ENCODE data around the gene ARL15.

The ARL15 gene

DNA sequence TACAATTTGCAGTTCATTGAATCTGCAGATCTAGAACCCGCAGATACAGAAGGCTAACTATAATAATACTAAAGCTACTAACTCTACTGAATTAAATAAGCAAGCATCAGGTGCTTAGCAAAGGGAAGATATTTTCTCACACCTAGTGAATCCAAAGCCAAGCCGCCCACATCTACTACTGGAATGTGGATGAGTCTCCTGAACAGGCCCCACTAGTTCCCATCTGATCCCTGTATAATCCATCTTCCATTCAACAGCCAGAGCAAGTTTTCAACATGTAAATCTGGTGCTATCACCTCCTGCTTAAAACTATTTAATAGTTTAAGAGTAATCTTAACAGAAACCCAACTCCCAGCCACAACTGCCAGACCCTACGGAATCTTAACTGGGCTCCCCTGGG is 18.9 kb downstream of the ARL15 start:
- H2BK5ac ChIP-seq (ENCODE audit: low read depth, low read length, poor library complexity): no peak overlapping the region
- no peaks in the 10 kb centered on the region for H3K79me1 ChIP-seq (ENCODE audit: low read length)
- peaks cover 6 to 7% of the 10 kb centered on the region in 2 experiments for H3K4me1 ChIP-seq (ENCODE audit: control insufficient read depth in 1 of 2, insufficient read depth in 2 of 2, low read length in 2 of 2)
- H3K18ac ChIP-seq (ENCODE audit: low read length): no peak overlapping the region
- no peak overlapping the region for H2AFZ ChIP-seq (ENCODE audit: insufficient read depth, low read length, poor library complexity)
- no peaks in the 10 kb centered on the region for H3K27me3 ChIP-seq (ENCODE audit: insufficient read depth, low read length)
- no peak overlapping the region for H3K9ac ChIP-seq (ENCODE audit: low read length)
- H4K8ac ChIP-seq (ENCODE audit: low read depth, low read length): no peak overlapping the region
- H4K12ac ChIP-seq (ENCODE audit: low read depth, low read length): no peak overlapping the region
- peaks cover 1% of the 10 kb centered on the region for H3K9me3 ChIP-seq (ENCODE audit: insufficient read depth, low read depth, low read length)
- no CpG with 5 or more reads among the region's 3 CpGs for WGBS (ENCODE audit: extremely low coverage, insufficient coverage, insufficient read length)
- H3K4me3 ChIP-seq (ENCODE audit: low read depth, low read length): no peak overlapping the region
- no peaks in the 10 kb centered on the region for H3K36me3 ChIP-seq (ENCODE audit: control insufficient read depth in 1 of 2, insufficient read depth in 2 of 2, low read length in 2 of 2)
- H3K4me2 ChIP-seq (ENCODE audit: low read length): no peak overlapping the region
- H2BK120ac ChIP-seq (ENCODE audit: insufficient read depth, low read length, poor library complexity): no peak overlapping the region
- DNase-seq: peak in 1 of 2 donors; percentile 25
- H2BK12ac ChIP-seq (ENCODE audit: low read length): no peak overlapping the region
- no peak overlapping the region for H4K91ac ChIP-seq (ENCODE audit: low read depth, low read length)
- no peak overlapping the region for H3K27ac ChIP-seq (ENCODE audit: low read depth, low read length)
- H3K79me2 ChIP-seq (ENCODE audit: control insufficient read depth, insufficient read depth, low read length, poor library complexity): no peaks in the 10 kb centered on the region
- peak overlapping the region; percentile 48 for H3K4ac ChIP-seq (ENCODE audit: low read depth, low read length)
- H3K14ac ChIP-seq (ENCODE audit: low read length): no peak overlapping the region
- no peak overlapping the region for H2AK5ac ChIP-seq (ENCODE audit: low read length)
- no peak overlapping the region for H3K23ac ChIP-seq (ENCODE audit: low read length)

- Histone ChIP-seq H3K9me3 (ENCODE audit: insufficient read depth, low read depth, low read length) (peaks cover 1% of the 10 kb centered on the region), H3K4me2 (ENCODE audit: low read length) (no peak overlapping the region), H2AFZ (ENCODE audit: insufficient read depth, low read length, poor library complexity) (no peak overlapping the region), H3K4me3 (ENCODE audit: low read depth, low read length) (no peak overlapping the region), H3K4ac (ENCODE audit: low read depth, low read length) (no peak overlapping the region), H3K9ac (ENCODE audit: low read length) (no peak overlapping the region), H3K27me3 (ENCODE audit: insufficient read depth, low read length) (no peaks in the 10 kb centered on the region), H3K18ac (ENCODE audit: low read length) (no peak overlapping the region), H2BK12ac (ENCODE audit: low read length) (no peak overlapping the region), H3K4me1 (ENCODE audit: control insufficient read depth in 1 of 2, insufficient read depth in 2 of 2, low read length in 2 of 2) (peaks cover 4 to 5% of the 10 kb centered on the region in 2 experiments), H3K14ac (ENCODE audit: low read length) (no peak overlapping the region), H3K23ac (ENCODE audit: low read length) (no peak overlapping the region), H4K8ac (ENCODE audit: low read depth, low read length) (no peak overlapping the region), H4K91ac (ENCODE audit: low read depth, low read length) (no peak overlapping the region), H3K79me1 (ENCODE audit: low read length) (peaks cover 2% of the 10 kb centered on the region), H3K27ac (ENCODE audit: low read depth, low read length) (no peak overlapping the region), H3K36me3 (ENCODE audit: control insufficient read depth in 1 of 2, insufficient read depth in 2 of 2, low read length in 2 of 2) (no peaks in the 10 kb centered on the region), H2AK5ac (ENCODE audit: low read length) (no peak overlapping the region), H2BK5ac (ENCODE audit: low read depth, low read length, poor library complexity) (no peak overlapping the region), H3K79me2 (ENCODE audit: control insufficient read depth, insufficient read depth, low read length, poor library complexity) (no peaks in the 10 kb centered on the region), H2BK120ac (ENCODE audit: insufficient read depth, low read length, poor library complexity) (no peak overlapping the region), H4K12ac (ENCODE audit: low read depth, low read length) (no peak overlapping the region)
- no CpG with 5 or more reads among the region's 1 CpG for WGBS (ENCODE audit: extremely low coverage, insufficient coverage, insufficient read length)
- no peak for DNase-seq
Measured at GRCh38 chr5:54289769-54290168, 20.6 kb downstream of the ARL15 start.

DNA sequence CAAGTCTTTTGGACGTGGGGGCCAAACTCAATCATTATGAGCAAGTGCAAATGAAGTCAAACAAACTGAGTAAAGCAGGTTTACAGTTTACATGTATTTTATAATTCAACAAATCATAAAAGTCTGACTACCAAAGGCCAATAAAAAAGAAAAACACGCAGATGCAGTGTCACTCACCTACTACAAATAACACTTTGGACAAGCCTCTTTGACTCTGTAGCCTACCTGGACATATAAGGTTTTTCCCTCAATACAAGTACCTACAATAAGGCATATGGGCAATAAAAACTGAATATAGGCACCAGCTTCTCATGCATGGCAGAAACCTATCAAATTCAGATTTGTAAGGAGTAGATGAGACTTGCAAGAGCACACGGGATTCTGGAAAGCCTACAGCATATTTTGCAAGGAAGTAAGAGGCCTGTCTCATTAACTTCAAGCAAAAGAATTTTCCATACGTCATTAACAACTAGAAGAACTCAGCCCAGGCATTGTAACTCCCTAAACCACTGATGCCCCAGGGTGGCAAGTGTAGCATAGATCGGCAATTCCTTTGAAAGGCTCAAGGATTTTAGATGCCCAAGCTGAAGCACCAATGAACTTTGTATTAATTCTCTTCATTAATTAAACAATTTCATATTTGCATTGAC is 21.7 kb downstream of the ARL15 start:
- no peak overlapping the region for H4K8ac ChIP-seq (ENCODE audit: low read depth, low read length)
- no peak overlapping the region for H2BK12ac ChIP-seq (ENCODE audit: low read length)
- no peak overlapping the region for H3K4me3 ChIP-seq (ENCODE audit: low read depth, low read length)
- no peak overlapping the region for H3K23ac ChIP-seq (ENCODE audit: low read length)
- peak overlapping the region; percentile 33 for H3K4ac ChIP-seq (ENCODE audit: low read depth, low read length)
- no peak overlapping the region for H3K27ac ChIP-seq (ENCODE audit: low read depth, low read length)
- H3K9me3 ChIP-seq (ENCODE audit: insufficient read depth, low read depth, low read length): peaks cover 1% of the 10 kb centered on the region
- no peaks in the 10 kb centered on the region for H3K27me3 ChIP-seq (ENCODE audit: insufficient read depth, low read length)
- H4K12ac ChIP-seq (ENCODE audit: low read depth, low read length): no peak overlapping the region
- peaks cover 4 to 5% of the 10 kb centered on the region in 2 experiments for H3K4me1 ChIP-seq (ENCODE audit: control insufficient read depth in 1 of 2, insufficient read depth in 2 of 2, low read length in 2 of 2)
- H3K18ac ChIP-seq (ENCODE audit: low read length): no peak overlapping the region
- no peak overlapping the region for H2BK5ac ChIP-seq (ENCODE audit: low read depth, low read length, poor library complexity)
- WGBS (ENCODE audit: extremely low coverage, insufficient coverage, insufficient read length): no CpG with 5 or more reads among the region's 5 CpGs
- no peak for DNase-seq
- no peak overlapping the region for H3K9ac ChIP-seq (ENCODE audit: low read length)
- H3K14ac ChIP-seq (ENCODE audit: low read length): no peak overlapping the region
- no peak overlapping the region for H2AFZ ChIP-seq (ENCODE audit: insufficient read depth, low read length, poor library complexity)
- no peak overlapping the region for H4K91ac ChIP-seq (ENCODE audit: low read depth, low read length)
- H3K79me1 ChIP-seq (ENCODE audit: low read length): peaks cover 2% of the 10 kb centered on the region
- no peak overlapping the region for H3K4me2 ChIP-seq (ENCODE audit: low read length)
- H3K79me2 ChIP-seq (ENCODE audit: control insufficient read depth, insufficient read depth, low read length, poor library complexity): no peaks in the 10 kb centered on the region
- no peak overlapping the region for H2AK5ac ChIP-seq (ENCODE audit: low read length)
- no peaks in the 10 kb centered on the region for H3K36me3 ChIP-seq (ENCODE audit: control insufficient read depth in 1 of 2, insufficient read depth in 2 of 2, low read length in 2 of 2)
- H2BK120ac ChIP-seq (ENCODE audit: insufficient read depth, low read length, poor library complexity): no peak overlapping the region

GRCh38 chr5:54285686-54286085 is 24.7 kb downstream of the ARL15 start:
- H2BK120ac ChIP-seq (ENCODE audit: insufficient read depth, low read length, poor library complexity): no peak overlapping the region
- no peak overlapping the region for H2BK5ac ChIP-seq (ENCODE audit: low read depth, low read length, poor library complexity)
- no peak overlapping the region for H3K9ac ChIP-seq (ENCODE audit: low read length)
- peak overlapping the region; percentile 22 for H4K8ac ChIP-seq (ENCODE audit: low read depth, low read length)
- peak overlapping the region; percentile 60 for H3K4me2 ChIP-seq (ENCODE audit: low read length)
- no peak overlapping the region for H4K12ac ChIP-seq (ENCODE audit: low read depth, low read length)
- H3K79me1 ChIP-seq (ENCODE audit: low read length): peaks cover 2% of the 10 kb centered on the region
- no peaks in the 10 kb centered on the region for H3K36me3 ChIP-seq (ENCODE audit: control insufficient read depth in 1 of 2, insufficient read depth in 2 of 2, low read length in 2 of 2)
- H4K91ac ChIP-seq (ENCODE audit: low read depth, low read length): no peak overlapping the region
- no peak overlapping the region for H3K18ac ChIP-seq (ENCODE audit: low read length)
- peaks cover 2% of the 10 kb centered on the region for H3K79me2 ChIP-seq (ENCODE audit: control insufficient read depth, insufficient read depth, low read length, poor library complexity)
- WGBS (ENCODE audit: extremely low coverage, insufficient coverage, insufficient read length): no CpG with 5 or more reads among the region's 10 CpGs
- peaks cover 1% of the 10 kb centered on the region for H3K9me3 ChIP-seq (ENCODE audit: insufficient read depth, low read depth, low read length)
- no peak overlapping the region for H3K4ac ChIP-seq (ENCODE audit: low read depth, low read length)
- no peak overlapping the region for H3K14ac ChIP-seq (ENCODE audit: low read length)
- peaks cover 0 to 2% of the 10 kb centered on the region in 2 experiments for H3K4me1 ChIP-seq (ENCODE audit: control insufficient read depth in 1 of 2, insufficient read depth in 2 of 2, low read length in 2 of 2)
- no peak overlapping the region for H2AK5ac ChIP-seq (ENCODE audit: low read length)
- no peak for DNase-seq
- no peak overlapping the region for H2BK12ac ChIP-seq (ENCODE audit: low read length)
- H2AFZ ChIP-seq (ENCODE audit: insufficient read depth, low read length, poor library complexity): no peak overlapping the region
- no peak overlapping the region for H3K27ac ChIP-seq (ENCODE audit: low read depth, low read length)
- H3K4me3 ChIP-seq (ENCODE audit: low read depth, low read length): no peak overlapping the region
- no peaks in the 10 kb centered on the region for H3K27me3 ChIP-seq (ENCODE audit: insufficient read depth, low read length)
- peak overlapping the region; percentile 51 for H3K23ac ChIP-seq (ENCODE audit: low read length)

All from trophoblast cell (in vitro differentiated cells and primary cell).